Stimulated activated CD4-positive, alpha-beta T cell treated with anti-CD3 and anti-CD28 coated beads, Interleukin-4, amount 100 ng/mL, for 48 hours (primary cell): Measurements from ENCODE around the gene BTBD17.
"Not testable (repeated sequence)": the region's sequence is repeated elsewhere in the genome, so short reads cannot be mapped to it uniquely, and the experiment has no call there.

Experiments
- DNase-seq, 2 donors: peaks; one replicate each; pipeline ENCODE4 v3.0.0-alpha.2; 2020; ENCODE audit warnings: low read depth in 2 of 2

Gene BTBD17, protein sequence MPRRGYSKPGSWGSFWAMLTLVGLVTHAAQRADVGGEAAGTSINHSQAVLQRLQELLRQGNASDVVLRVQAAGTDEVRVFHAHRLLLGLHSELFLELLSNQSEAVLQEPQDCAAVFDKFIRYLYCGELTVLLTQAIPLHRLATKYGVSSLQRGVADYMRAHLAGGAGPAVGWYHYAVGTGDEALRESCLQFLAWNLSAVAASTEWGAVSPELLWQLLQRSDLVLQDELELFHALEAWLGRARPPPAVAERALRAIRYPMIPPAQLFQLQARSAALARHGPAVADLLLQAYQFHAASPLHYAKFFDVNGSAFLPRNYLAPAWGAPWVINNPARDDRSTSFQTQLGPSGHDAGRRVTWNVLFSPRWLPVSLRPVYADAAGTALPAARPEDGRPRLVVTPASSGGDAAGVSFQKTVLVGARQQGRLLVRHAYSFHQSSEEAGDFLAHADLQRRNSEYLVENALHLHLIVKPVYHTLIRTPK

GRCh38 chr17:74361230-74362068, at the start of gene BTBD17:
BTBD17 (minus strand) TSS chr17:74361868; CDS start chr17:74361819, 49 bp downstream.
- peak; percentile 26 to 38 for DNase-seq

DNA sequence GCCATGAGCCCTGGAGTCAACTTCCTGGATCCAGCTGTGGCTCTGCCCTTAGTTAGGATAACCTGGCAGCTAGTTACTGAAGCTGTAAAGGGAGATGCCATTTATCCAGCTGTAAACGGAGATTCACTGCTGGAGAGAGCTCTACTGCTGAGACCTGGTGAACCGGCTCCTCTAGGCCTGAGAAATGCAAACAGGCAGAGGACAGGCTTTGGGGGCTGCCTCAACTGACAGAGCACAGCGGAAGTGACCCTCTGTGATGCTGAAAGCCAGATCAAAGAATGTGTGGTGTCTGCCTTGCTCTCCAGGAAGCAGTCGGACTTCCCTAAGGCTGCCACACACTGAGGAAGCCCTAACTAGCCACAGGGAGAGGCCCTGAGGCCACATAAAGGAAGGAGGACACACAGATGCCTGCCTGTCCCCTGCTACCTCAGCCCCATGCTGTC, 48.4 kb upstream of the BTBD17 start:
- DNase-seq, result no peak

DNA sequence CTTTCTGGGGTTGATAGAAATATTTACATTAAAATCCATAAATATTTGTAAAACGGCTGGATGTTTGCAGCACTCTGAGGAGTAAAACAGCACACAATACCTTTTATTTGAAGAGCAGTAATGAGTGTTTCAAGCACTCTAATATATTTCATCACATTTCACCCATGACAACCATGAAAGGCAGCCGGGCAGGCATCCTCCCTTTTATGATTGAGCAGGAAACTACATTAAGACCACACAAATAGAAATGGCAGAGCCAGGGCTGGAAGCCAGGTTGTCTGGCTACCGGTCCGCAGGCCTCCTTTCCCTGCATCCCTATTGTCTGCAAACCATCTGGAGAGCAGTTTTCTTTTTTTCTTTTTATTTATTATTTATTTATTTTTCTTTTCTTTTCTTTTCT, 47.1 kb upstream of the BTBD17 start:
- DNase-seq, result no peak

DNA sequence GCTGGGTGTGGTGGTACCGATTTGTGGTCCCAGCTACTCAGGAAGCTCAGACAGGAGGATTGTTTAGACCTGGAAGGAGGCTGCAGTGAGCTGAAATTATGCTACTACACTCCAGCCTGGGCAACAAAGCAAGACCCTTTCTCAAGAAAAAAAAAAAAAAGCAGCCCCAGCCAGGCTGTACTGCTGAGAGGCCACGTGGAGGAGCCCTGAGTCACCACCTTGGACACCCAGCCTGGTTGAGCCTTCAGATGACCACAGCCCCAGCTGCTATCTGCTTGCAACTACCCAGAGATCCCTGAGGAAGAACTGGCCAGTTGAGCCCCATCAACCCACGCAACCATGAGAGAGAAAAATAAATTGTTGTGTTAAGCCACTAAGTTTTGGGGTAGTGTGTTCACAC, 46.6 kb upstream of the BTBD17 start:
- DNase-seq, result no peak

DNA sequence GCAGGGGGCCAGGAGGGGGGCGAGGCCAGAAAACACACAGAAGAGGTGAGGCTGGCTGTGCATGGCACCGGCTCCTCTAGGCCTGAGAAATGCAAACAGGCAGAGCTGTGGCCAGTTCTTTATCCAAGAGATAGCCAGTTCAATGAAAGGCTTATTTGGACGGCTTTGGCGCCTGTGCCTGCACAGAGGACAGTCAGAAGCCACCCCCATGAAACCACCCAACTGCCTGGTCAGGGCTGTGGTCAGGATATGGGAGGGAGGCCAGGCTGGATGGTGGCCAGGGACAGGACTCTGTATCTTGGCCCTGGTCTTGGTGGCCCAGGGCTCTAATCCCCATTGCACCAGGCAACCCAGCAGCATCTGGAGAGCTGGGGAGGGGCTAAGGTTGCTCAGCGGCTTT, 45.7 kb upstream of the BTBD17 start:
- no peak for DNase-seq

GRCh38 chr17:74405311-74405710, 43.6 kb upstream of the BTBD17 start:
- not testable (repeated sequence) for DNase-seq

DNA sequence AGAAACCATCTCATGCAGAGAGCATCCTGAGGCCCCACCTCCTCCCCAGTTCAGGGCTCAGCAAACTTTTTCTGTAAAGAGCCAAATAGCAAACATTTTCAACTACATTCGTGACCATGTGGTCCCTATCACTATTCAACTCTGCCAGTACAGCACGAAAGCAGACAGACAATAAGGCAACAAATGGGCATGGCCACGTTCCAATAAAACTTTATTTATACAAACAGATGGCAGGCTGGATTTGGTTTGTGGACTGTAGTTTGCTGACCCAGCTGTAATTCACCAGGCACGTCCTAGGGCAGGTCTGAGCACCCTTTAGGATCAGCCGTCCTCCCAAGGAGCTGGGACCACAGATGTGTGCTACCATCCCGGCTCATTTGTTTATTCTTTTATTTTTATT, 43.1 kb upstream of the BTBD17 start:
- no peak for DNase-seq

DNA sequence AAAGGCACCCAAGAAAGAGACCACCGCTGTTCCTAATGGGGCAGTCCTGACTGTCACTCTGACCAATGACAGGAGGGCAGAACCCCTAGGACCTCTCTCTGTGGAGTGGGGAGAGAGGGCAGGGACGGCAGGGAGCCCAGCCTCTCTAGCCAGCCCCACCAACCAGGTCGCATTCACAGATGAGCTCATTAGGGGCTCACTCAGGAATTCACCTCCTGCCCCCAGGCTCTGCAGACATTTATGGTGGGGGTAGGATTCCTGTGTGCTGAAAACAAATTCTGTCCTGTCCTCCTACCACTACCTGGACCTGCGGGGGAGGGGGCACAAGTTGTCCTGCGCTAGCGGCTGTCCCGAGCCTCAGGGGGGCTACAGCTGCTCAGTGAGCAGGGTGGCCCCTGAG, 42.5 kb upstream of the BTBD17 start:
- no peak for DNase-seq

GRCh38 chr17:74403512-74404137, 42.0 kb upstream of the BTBD17 start:
- no peak for DNase-seq

- DNase-seq, result no peak
Observed at GRCh38 chr17:74402048-74402447, 40.4 kb upstream of the BTBD17 start.

DNA sequence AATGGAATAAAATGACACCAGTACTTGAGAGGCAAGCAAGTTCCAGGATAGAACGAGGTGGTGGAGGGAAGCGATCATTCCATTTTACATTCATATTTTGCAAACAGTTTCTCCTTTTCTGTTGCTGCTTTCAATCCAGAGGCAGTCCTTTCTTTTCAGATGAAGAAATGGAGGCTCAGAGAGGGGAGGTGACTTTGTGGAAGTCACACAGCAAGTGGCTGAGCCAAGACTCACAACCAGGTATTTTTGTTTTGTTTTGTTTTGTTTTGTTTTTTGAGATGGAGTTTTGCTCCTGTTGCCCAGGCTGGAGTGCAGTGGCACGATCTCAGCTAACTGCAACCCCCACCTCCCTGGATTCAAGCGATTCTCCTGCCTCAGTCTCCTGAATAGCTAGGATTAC, 34.9 kb upstream of the BTBD17 start:
- DNase-seq, result no peak

- DNase-seq, result no peak
Observed at GRCh38 chr17:74394977-74395376, 33.3 kb upstream of the BTBD17 start.

GRCh38 chr17:74394275-74394950, 32.7 kb upstream of the BTBD17 start:
- no peak for DNase-seq

DNA sequence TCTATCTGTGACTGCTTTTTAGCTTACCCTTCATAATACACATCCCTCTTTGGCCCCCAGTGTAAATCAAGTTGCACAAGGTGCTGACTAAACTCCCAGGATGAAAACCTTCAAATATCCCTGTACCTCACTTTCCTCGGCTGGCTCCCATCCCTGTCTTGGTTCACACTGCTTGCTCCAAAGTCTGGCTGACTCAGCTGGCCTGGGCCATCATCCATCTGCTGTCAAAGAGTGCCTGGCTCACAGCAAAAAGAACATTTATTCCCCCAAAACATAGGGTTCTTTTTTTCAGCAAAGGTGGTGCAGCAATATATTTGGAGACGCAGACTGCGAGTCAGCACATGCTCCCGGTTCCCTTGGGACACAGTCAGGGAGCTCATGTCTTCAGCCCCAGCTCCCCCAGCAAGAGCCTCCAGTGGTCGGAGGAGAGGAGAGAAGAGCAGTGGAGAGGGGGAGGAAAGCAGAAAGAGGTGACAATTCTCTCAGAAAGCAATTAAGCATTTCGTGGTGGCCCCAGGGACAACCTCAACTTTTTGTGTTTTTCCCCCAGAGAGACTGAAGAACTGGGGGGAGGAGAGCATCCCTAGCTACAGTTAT, 31.8 kb upstream of the BTBD17 start:
- no peak for DNase-seq

GRCh38 chr17:74392848-74393247, 31.2 kb upstream of the BTBD17 start:
- DNase-seq, result no peak

GRCh38 chr17:74391771-74392170, 30.1 kb upstream of the BTBD17 start:
- DNase-seq, result no peak

DNA sequence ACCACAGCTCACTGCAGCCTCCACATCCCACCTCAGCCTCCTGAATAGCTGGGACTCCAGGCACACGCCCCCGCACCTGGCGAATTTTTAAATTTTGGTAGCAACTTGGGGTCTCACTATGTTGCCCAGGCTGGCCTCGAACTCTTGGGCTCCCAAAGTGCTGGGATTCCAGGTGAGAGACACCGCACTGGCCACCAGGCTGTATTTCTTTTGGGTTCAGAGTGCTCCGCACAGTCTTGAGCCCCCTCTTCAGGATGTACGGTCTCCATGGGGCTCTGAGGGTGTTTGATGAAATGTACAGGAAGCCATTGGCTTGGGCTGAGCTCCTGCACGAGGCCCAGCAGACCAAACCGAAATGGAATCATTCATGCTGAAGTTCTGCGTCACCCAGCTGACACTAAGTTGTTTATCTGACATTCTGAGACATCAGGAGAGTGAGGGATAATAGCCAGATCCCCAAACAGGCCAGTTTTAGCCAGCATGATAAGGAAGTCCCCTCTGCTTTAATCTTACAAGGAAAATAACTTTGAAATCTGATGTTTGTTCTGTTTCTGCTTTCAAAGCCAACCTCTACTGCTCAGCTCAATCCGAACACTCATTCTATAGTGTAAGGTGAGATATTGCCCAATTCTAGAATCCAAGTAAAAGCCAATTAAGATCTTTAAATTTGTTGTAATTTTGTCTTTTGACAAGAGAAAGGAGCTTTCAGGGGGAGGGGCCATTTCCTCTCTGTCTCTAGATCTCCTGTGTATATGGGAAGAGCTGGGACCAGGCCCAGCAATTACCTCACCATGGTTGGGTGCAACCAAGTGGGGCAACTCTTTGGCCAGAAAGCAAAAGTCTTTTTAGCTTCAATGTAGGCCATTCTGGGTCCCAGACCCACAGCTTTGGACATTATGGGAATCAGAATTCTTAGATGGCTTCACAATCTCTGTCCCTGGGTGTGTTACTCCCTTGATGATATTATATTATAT, 29.3 kb upstream of the BTBD17 start:
- no peak for DNase-seq

GRCh38 chr17:74389937-74390679, 28.4 kb upstream of the BTBD17 start:
- DNase-seq, result no peak

- DNase-seq, result no peak
Observed at GRCh38 chr17:74389084-74389753, 27.6 kb upstream of the BTBD17 start.
